AG09309 (cell line): ENCODE results near the gene RAB9B.
"Not testable (repeated sequence)": the region's sequence is repeated elsewhere in the genome, so short reads cannot be mapped to it uniquely, and the experiment has no call there.

Source experiments
- DNase-seq: peaks from one replicate; pipeline ENCODE4 v3.0.0-alpha.2; 2010; ENCODE audit warnings: low read depth
- H3K4me3 ChIP-seq: 2 replicates; pipeline ENCODE4 v1.5.1; 2011; ENCODE audit warnings: mild to moderate bottlenecking, low read depth, low read length, moderate library complexity; ENCODE audit not compliant: control insufficient read depth
- CTCF ChIP-seq: IDR thresholded peaks from 2 replicates; pipeline ENCODE4 v1.5.1; 2011; ENCODE audit warnings: mild to moderate bottlenecking, low read depth, low read length, inconsistent platforms; ENCODE audit not compliant: insufficient read depth, control insufficient read depth; ENCODE audit errors: missing control alignments

Gene RAB9B

GRCh38 chrX:103817502-103817901 is 14.6 kb downstream of the RAB9B start:
- TF ChIP-seq CTCF: peak; percentile 60
- H3K4me3 ChIP-seq: no peak overlapping the region
- DNase-seq: no peak

- H3K4me3 ChIP-seq, DNase-seq: not testable (repeated sequence)
Observed at GRCh38 chrX:103817101-103817500, 15.0 kb downstream of the RAB9B start.

- no peak for TF ChIP-seq CTCF
- no peak for DNase-seq
- H3K4me3 ChIP-seq: no peak overlapping the region
Observed at GRCh38 chrX:103811858-103812257, 20.2 kb downstream of the RAB9B start.

GRCh38 chrX:103806862-103807474 is 25.1 kb downstream of the RAB9B start:
- no peak overlapping the region for H3K4me3 ChIP-seq
- TF ChIP-seq CTCF: no peak

GRCh38 chrX:103805860-103806259 is 26.2 kb downstream of the RAB9B start:
- TF ChIP-seq CTCF: no peak
- no peak overlapping the region for H3K4me3 ChIP-seq
- no peak for DNase-seq

More at GRCh38 chrX:103806862-103807474, 25.1 kb downstream of the RAB9B start:
- DNase-seq: no peak

GRCh38 chrX:103800318-103800717 is 31.7 kb downstream of the RAB9B start:
- DNase-seq: no peak
- TF ChIP-seq CTCF: no peak
- H3K4me3 ChIP-seq: no peak overlapping the region

GRCh38 chrX:103797691-103798090 is 34.4 kb downstream of the RAB9B start:
- no peak overlapping the region for H3K4me3 ChIP-seq
- TF ChIP-seq CTCF: no peak
- DNase-seq: no peak
